NCI-H446 treated with DMSO at 0.1 percent for 48 hours (cell line): ENCODE results near the gene USP47.
A peak's percentile ranks its signal among the peaks of the same experiment; 100 is the strongest.

Experiments used
- DNase-seq: peaks from one replicate; lab custom pipeline; 2025; lab: John Stamatoyannopoulos, UW

Gene USP47

DNA sequence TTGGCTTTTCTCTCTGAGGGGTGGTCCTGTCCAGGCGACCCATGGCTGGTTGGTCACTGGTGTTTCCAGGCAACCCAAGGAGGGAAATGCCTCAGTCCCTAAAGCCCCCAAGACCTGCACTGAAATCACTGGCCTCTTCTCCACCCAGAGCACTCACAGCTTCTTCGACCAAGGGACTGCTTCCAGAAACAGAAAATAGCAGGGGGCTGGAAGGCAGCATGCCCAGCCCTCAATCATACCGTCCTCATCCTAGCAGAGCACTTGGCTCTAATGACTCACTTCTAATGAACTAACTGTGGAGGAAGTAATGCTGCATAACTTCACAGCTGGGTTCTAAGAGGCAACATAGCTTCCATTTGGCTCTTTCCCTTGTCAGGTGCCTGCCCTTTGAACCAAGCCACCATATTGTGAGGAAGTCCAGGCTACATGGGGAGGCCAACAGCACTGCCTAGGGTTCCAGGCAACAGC lies 139.1 kb downstream of the USP47 start:
- peak; percentile 66 for DNase-seq

DNA sequence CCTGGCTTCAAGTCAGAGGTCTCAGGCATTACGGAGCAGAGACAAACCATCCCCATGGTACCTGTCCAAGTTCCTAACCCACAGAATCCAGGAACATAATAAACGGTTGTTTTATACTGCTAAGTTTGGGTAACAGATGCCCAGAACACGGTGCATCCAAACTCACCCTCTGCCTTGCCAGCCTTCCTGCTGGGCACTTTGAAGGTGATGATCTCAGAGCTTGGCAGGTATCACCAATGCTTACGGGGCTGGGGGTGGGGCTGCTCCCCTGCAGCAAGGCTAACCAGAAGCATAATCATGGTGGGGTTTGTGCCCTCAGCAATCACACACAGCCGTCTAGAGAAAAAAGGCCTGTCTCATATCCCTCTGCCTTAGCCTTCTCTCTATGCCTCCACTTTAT lies 139.6 kb downstream of the USP47 start:
- peak; percentile 66 for DNase-seq

DNA sequence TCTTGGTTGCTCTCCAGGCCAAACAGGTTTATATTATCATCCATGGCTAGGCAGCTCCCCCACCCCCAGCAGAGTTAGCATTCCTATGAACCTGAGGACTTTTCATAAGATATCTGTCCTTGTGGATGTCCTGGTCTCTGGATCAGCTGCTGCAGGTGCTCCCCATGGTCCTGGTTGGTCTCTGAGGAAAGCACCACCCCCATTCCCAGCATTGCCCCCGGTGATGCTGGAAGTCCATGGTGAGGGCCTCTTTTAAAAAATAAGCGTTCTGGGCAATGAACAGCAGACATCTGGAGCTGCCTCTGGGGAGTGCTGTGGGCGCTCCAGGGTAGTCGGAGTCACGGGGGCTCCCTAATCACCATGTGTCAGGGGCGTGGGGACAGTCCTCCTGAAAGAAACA lies 140.1 kb downstream of the USP47 start:
- DNase-seq, result no peak

DNA sequence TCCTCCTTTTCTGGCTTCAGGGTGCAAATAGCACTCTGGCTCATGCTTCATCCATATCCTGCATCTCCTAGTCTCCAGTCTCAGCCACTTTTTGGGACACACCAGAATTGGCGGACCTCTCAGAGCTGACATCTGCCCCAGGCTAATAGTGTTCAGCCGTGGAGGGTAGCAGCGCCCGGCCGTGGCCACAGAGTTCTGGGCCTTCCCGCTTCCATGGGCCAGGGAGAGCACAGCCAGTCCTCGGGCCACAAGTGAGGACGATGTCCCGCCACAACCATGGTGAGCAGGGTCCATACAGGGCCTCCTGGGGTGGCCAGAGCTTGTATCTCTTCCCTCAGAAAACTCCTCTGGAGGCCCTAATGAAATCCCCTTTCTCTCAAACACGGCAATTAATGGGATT lies 140.7 kb downstream of the USP47 start:
- DNase-seq, result no peak

DNA sequence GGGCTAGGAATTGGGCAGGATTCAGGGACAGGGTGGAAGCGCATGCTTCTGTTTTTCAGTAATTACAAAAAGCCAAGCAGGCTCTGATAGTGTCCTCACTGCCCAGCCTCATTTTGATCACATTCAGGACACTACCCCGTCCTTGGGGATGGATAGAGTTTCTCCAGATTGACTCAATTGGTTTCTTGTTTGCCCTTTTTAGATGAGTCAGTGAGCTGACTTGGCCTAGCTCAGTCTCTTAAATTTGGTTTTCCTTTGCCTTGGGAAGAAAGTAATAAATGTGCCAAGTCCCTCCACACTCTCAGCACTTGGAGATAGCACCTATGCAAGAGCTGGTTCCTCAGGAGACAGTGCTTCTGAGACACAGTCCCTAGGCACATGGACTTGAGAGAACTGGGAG lies 141.2 kb downstream of the USP47 start:
- no peak for DNase-seq

DNA sequence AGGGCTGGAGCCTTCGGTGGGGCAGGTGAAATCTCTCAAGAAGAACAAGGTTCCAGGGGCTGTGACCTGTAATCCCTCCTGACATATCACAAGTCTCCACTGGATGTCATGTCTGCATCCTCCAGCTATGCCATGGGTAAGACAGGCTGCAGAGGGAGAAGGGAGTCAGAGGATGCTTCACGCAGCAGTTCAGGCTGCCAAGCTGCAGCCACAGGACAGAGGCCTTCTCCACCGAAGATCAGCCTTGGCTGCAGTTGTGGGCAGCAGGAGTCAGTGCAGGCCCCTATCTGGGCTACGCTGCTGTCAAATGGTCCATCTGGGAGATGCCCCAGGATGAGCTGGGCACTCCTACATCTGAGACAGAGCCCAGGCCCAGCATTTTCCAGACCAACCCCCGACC lies 141.7 kb downstream of the USP47 start:
- DNase-seq, result no peak

DNA sequence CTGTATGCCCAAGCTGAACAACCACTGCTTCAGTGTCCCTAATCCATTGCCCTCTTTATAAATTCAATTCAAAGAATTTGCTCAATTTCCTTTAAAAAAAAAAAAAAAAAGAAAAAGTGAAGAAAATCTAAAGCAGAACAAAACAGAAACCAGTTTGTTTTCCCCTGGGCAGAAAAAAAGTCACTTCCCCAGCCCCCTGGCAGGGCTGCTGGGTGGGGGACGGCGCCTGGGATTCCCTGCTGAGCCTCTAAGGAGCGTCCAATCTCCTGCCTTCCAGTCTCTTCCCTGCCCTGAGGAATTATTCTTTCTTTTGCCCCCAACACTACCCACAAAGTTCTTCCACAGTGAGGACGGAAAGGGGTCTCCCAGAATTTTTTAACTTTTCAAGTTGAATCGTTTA lies 142.8 kb downstream of the USP47 start:
- no peak for DNase-seq

DNA sequence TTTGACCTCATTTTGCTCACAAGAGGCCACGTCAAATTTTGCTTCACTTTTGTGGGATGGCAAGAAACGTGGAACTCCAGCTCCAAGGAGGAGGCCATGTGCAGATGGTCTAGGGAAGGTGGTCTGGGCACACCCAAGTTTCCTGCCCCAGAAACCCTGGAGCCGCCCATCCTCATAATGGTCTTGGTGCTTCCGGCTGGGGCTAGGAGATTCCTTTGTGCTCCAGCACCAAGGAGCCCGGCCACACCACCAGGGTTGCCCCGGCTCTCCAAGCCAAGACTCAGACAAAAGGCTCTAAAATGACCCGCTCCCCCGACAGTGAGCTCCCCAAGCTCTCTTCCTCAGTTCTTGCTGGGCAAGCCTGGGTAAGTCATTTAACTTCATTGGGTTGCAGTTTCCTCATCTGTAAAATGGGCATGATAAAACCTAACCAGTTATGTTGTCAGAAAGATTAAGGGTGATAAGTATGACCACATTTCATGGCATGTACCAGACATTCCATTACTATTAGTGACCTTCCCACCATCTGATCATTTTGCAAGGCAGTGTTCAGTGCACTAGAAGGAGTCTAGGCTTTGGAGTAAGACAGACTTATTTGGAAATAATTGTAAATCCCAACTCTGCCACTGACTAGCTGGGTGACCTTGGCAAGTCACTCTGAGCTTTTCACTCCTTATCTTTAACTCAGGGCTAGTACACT lies 143.4 kb downstream of the USP47 start:
- no peak for DNase-seq

DNA sequence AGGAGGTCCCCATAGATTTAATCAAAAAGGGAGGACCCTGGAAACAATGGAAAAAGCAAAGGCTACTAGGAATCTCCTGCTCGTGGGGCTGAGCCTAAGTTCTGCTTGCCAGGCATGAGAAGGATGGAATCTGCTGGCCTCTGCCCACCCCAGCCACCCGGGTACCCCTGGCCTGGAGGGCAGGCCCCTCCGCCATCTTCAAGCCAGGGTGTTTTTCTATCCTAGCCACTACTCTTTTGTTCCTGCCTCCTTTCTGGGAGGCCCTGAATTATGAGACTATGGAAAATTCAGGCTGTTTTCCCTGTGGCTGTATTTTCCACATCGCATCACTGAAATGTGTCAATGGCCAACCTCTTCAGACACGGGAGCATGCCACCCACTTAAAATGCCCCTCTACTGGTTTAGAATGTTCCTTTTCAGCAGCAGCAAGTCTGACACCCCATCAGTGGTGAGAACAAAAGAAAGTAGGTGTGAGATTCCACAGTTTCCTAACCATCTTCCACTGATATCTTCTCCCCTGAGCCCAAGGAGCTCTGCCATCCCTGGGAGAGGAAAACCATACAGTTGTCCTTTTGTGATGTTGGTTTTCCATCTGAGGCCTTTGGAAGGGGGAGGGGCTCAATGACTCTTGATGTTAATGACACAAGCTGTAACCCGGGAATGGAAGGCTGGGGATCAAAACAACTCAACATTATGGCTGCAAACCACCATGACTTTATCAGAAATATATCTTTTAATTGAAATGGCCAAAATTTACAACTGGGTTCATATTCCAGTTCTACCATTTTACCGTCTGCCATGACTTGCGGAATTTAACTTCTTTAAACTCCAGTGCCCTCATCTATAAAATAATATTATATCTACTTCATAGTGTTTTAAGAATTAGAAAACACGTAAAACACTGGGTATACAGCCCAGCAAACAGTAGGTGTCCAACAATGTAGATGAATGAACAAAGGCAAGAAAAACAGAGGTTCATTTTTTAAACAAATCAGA lies 144.5 kb downstream of the USP47 start:
- DNase-seq, result no peak

DNA sequence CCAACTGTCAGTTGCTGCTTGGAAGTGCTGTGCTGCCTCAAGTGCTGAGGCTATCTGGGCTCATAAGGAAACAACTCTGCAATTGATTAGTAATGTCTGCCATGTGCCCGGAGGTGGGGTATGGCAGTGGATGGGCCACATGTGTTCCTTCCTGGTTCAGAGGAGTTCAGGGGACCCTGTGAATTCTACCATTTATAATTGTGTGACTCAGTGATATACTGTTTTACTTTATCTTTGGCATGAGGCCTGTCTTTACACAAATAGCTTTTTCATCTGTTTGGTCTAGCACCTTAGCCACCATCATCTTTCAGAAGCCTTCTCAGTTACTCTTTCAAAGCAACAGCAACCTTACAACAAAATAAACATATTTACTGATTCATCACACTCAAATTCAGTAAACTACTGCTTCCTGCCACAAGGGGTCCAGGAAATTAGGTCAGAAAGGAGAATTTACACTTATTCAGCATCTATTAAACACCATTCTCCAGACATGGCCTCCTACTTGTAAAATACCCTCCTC lies 145.8 kb downstream of the USP47 start:
- no peak for DNase-seq

DNA sequence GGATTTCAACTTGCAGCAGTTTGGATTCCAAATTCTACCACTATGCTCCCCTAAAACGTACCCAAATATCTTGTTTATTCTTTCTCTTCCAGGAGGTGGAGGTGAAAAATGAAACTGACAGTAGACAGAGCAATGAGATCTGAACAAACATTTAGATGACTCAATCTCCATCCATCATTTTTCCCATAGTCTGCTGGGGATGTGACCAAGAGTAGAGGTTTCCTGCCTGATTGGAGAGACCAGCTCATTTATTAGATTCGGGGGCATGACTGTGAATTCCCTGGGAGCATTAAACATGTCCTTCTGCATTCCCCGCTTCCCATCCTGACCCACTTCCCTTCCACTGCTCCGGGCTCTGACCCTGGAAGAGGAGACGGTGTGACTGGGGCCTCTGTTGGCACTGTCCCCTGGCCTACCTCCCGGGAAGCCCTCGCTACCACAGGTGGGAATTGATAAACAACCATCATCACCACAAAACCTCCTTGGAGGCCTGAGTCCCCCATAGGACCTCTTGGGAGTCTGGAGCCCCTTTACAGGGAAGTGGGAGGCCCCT lies 146.4 kb downstream of the USP47 start:
- DNase-seq, result no peak

DNA sequence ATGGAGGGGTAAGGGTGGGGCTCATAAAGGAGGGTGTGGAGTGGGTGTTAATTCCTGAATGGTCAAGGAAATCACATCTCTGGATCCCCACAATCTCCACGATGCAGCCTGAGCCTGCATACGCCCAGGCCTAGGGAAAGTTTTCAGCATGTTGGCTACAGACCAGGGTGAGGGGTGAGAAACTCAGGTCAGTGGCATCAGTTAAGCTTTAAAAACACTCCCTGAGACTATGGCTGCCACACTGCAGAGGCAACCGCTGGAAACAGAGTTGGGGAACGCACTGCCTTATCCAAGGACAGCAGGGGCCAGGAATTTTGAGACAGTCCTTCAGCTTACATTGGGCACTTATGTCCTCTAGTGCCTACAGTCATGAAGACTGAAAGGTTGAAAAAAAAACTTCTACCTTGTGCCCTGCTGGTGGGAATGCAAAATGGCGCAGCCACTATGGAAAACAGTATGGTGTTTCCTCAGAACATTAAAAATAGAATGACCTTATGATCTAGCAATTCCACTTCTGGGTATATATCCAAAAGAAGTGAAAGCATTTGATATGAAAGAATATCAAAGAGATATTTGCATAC lies 147.0 kb downstream of the USP47 start:
- no peak for DNase-seq

DNA sequence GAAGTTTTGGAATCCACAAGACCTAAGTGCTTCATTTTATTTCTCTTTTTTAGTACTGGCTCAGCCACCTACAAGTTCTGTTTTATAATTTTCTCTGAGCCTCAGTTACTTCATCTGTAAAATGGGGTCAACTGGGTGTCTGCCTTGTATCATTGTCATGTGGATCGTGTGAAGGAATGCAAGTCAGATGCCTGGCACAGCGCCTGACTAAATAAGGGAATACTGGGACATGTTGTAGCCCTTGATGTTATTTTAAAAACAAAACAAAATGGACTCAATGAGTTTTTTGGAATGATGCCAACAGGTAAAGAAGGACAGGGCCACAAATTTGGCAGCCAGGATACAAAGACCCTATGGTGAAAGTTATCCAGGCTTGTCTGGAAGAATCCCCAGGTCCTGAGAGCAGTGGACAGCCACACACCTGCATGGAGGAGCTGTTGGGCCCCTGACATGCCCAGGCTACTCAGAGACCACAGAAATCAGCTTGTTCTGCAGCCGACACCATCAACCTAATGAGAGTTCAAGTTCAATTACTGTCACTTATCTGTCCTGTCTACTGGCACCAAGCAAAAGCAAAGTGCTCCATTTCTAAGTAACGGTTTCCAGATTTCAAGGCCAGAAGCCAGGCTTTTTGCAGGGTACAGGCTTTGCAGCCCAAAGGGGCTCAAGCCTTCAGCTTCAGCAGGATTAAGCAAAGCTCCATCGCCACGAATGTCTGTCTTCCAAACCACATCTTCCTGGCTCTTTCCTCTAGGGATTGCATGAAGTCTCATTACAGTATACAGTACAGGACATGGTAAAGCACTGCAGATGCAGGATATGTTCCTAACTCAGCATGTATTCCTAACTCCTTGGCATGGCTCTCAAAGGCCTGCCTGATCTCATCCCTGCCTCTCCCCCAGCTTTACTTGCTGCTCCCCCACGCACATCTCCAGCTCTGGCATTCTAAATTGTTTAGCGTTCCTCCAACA lies 148.3 kb downstream of the USP47 start:
- DNase-seq, result no peak

DNA sequence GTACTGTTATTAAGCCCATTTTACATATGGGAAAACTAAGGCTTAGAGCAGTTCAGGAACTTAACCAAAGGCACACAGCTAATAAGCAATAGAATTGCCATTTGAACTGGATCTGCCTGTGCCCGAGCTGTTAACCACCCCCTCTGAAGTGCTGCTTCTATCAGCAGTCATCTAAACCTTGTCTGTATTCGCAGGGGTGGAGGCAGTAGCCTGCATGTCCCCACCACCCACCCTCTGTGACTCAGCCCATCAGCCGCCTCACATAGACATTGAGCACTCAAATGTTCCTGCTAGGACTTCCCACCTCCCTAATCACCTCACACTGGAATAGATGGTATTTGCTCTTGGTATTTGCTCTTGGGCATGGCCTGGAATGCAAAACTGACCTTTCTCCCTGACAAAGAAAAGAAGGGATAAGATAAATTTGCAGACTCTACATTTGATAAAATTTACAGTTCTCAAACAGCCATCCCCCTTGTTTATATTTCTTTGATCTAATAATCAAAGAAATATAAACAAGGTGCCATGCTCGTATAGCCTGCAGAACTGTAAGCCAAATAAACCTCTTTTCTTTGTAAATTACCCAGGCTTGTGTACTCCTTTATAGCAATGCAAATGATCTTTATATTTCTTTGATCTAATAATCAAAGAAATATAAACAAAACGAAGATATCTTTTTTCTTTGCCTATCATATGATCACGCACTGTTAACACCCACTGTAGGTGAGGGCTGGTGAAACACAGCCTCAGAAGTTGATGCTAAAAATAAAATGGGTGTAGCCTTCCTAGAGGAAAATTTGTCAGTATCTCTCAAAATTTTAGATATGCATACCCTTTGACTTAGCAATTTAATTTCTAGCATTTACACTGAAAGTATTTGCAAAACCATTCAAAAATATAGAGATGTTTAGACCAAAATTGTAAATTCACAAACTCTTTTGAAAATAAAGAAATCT lies 150.8 kb downstream of the USP47 start:
- DNase-seq, result no peak

DNA sequence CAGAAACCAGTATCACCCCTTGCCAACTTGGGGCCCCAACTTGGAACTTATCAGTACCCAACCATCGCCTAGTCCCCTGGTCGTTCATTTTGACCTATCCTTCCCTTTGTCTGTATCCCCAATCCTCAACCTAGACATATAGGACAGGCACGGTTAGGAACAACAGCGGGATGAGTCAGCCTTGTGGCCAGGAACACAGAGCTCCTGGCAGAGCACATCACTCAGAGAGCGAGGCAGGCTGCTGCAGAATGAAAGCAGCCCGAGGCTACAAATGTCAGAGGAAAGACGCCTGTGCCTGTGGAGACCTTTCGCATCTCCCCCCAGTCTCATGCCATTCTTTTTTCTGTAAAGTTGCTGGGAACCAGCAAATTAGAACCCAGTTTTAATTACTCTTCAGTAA lies 152.1 kb downstream of the USP47 start:
- no peak for DNase-seq

DNA sequence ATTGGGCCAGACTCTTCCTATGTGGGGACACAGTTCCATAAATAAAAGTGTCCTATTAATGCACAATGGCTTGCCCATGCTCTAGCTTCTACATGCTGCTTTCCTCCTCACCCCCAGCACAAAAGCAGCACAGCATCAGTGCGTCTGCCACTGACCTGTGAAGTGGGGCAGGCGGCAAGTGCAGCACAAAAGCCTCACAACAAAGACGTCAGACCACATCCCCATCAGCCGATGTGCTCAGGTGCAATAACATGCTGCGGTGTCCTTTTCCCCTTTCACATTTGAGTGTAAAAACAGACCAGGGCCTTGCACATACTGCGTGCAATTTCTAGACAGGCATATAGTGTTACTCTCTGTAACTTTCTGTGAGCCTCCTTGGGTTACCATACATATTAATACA lies 153.8 kb downstream of the USP47 start:
- no peak for DNase-seq

DNA sequence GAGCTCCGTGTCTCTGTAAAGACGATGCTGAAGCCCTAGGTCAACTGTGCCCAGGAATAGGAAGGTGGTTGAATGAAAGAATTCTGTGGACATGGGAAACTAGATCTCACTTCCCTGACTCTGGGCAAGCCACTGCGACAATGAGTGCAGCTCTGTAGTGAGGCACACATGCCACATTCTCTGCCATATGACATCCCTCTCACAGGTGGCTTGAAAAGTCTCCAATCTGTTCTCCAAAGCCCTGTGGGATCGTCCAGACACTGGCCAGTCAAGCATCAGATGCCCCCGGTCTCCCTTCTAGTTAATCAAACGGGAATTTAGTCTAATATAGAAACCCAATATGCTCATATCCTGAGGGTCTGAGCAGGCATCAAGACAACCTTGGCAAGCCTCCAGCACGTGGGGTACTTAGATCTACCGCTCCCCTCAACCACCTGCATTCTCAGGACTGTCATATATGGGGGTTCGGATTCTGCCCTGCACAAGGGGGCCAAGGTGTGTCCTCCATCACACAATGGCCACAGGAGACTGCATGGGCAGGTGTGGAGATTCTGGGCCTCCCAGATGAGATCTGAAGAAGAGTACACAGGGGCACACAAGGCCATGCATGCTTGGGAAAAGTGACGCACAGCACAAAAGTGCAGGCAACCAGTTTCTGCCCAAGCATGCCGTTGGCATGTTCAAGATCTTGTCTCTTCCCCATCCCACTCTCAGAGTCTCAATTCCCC lies 154.7 kb downstream of the USP47 start:
- DNase-seq, result no peak

DNA sequence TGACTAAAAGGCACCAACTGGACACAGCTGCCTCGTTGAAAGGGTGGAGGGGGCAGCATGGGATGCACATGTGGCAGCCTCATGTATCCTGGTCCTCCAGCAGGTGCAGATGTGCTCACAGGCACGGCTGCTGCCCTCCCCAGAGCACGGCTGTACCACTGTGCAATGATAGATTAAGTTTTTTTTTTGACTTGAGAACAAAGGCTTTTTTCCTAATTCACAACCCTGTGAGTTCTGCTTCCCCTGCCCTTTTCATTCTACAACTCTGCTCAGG lies 155.2 kb downstream of the USP47 start:
- DNase-seq, result no peak

DNA sequence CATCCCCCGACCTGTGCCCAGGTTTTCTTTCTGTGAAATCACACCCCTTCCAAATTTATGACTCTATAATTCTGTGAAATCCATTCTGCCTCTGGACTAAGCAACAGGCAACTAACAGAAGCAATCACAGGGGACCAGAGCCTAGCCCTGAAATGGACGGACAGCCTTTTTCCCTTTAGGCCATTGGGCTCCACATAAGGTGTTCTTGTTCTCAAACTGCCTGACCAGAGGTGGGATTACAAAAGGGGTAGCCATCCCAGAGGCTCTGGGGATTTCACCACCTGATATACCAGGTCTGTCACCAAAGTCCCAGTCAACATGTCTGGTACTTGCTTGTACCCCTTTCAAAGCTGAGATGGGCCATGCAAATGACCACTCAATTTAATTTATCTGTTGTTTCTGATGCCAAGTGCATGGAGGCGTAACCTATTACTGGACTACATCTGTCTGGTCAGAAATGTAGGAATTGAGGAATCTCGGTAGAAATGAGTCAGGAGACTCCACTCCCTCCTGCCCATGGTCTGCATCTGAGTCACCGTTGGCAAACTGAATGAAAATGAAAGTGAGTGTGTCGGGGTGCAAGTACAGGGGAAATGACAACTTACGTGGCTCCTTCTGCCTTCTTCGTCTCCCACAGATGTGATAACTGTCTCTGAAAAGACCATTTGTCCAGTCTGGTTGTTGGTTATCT lies 156.5 kb downstream of the USP47 start:
- DNase-seq, result no peak
